HCT116 (cell line): Measurements from ENCODE around the gene CHRNA4. TPM values are rescaled to one million over a fixed set of nuclear protein-coding genes. Genes with fewer than 3 reads are reported as not detected.

Source experiments
- ATAC-seq: fragments of 200-7000 bp; cut with Tn5 transposase; 2 replicates; pipeline ENCODE4 v1.9.1; 2020; ENCODE audit warnings: mild to moderate bottlenecking, moderate library complexity
- BruUV-seq: library from RNA; stranded (reverse); fragments of 400-500 nt; replicated peaks from 2 replicates; lab custom pipeline; 2021; lab: Mats Ljungman, UMichigan
- CTCF ChIA-PET: fragments of 300-600 bp; sonication (Branson Sonifier 250); formaldehyde crosslinking; loops from one replicate; lab custom pipeline; 2021; ENCODE audit warnings: antibody characterized with exemption; lab: Charles Lee
- POLR2A ChIA-PET: fragments of 300-600, 350-600 bp; sonication (Branson Sonifier 250); formaldehyde crosslinking; loops from one replicate; lab custom pipeline; 2021; ENCODE audit warnings: antibody characterized with exemption; lab: Charles Lee
- RAD21 ChIA-PET, 2 experiments: fragments of 300-600 bp; sonication (Branson Sonifier 250); formaldehyde crosslinking; loops; one replicate each; lab custom pipeline; 2023; ENCODE audit warnings: low total read pairs in 2 of 2; ENCODE audit not compliant: uncharacterized antibody in 2 of 2, unreplicated experiment in 2 of 2, low non-redundant PET in 1 of 2; lab: Charles Lee
- DNase-seq: peaks from one replicate; pipeline ENCODE4 v3.0.0-alpha.2; 2010; ENCODE audit warnings: low read depth, low spot score
- H2AFZ ChIP-seq: fragments of 200-600 bp; shearing (Covaris generic), sonication (generic); 2 replicates; pipeline ENCODE4 v1.6.1; 2017; ENCODE audit warnings: low read depth, mixed run types, mixed read lengths, antibody characterized with exemption, low read length; ENCODE audit not compliant: poor library complexity, severe bottlenecking
- H3K27ac ChIP-seq: 2 replicates; pipeline ENCODE4 v1.5.1; 2012; ENCODE audit warnings: low read depth, low read length
- H3K27me3 ChIP-seq: fragments of 200-600 bp; sonication (generic); 2 replicates; pipeline ENCODE4 v1.6.1; 2016; ENCODE audit warnings: mixed run types, low read length, mixed read lengths; ENCODE audit not compliant: insufficient read depth
- H3K36me3 ChIP-seq, 2 experiments: fragments of 200-500 bp in 1 of 2; fragments of 200-600 bp in 1 of 2; sonication (Bioruptor generic) in 1 of 2; sonication (generic) in 1 of 2; 2 replicates each; pipeline versions ENCODE4 v1.5.1 to v1.6.1; 2014 to 2016; ENCODE audit warnings: low read length in 2 of 2, inconsistent platforms in 1 of 2, mixed read lengths in 1 of 2, mixed run types in 1 of 2; ENCODE audit not compliant: insufficient read depth in 2 of 2, control insufficient read depth in 1 of 2
- H3K4me1 ChIP-seq, 2 experiments: fragments of 200-600 bp in 1 of 2; sonication (generic) in 1 of 2; 2 replicates each; pipeline versions ENCODE4 v1.5.1 to v1.6.1; 2012 to 2017; ENCODE audit warnings: low read length in 2 of 2, inconsistent platforms in 1 of 2, mild to moderate bottlenecking in 1 of 2, mixed read lengths in 1 of 2, mixed run types in 1 of 2, moderate library complexity in 1 of 2; ENCODE audit not compliant: insufficient read depth in 2 of 2, control insufficient read depth in 1 of 2
- H3K4me2 ChIP-seq: fragments of 200-600 bp; sonication (generic); 2 replicates; pipeline ENCODE4 v1.6.1; 2017; ENCODE audit warnings: mixed run types, low read length, mixed read lengths
- H3K4me3 ChIP-seq, 2 experiments: fragments of 200-600 bp in 1 of 2; sonication (generic) in 1 of 2; replicated peaks in 1 of 2; 2 replicates each; pipeline ENCODE4 v1.5.1; 2011 to 2016; ENCODE audit warnings: low read length in 2 of 2, control low read depth in 1 of 2, low read depth in 1 of 2, mild to moderate bottlenecking in 1 of 2, mixed read lengths in 1 of 2, mixed run types in 1 of 2
- H3K79me2 ChIP-seq: fragments of 200-600 bp; sonication (generic); 2 replicates; pipeline ENCODE4 v1.6.1; 2017; ENCODE audit warnings: mild to moderate bottlenecking, mixed run types, low read length, moderate library complexity, mixed read lengths; ENCODE audit not compliant: insufficient read depth
- H3K9ac ChIP-seq: fragments of 200-600 bp; sonication (generic); 2 replicates; pipeline ENCODE4 v1.6.1; 2016; ENCODE audit warnings: low read length, mixed read lengths
- H3K9me2 ChIP-seq: fragments of 200-600 bp; sonication (generic), shearing (Covaris generic); 2 replicates; pipeline ENCODE4 v1.6.1; 2017; ENCODE audit warnings: mixed run types, mild to moderate bottlenecking, moderate library complexity; ENCODE audit not compliant: insufficient read depth
- H3K9me3 ChIP-seq, 2 experiments: fragments of 200-500 bp in 1 of 2; fragments of 200-600 bp in 1 of 2; sonication (Bioruptor generic) in 1 of 2; sonication (generic) in 1 of 2; 2 replicates each; pipeline ENCODE4 v1.6.1; 2014 to 2017; ENCODE audit warnings: low read length in 2 of 2, mixed read lengths in 2 of 2, inconsistent platforms in 1 of 2, low read depth in 1 of 2, mild to moderate bottlenecking in 1 of 2, mixed run types in 1 of 2, moderate library complexity in 1 of 2; ENCODE audit not compliant: control insufficient read depth in 1 of 2, insufficient read depth in 1 of 2
- H4K20me1 ChIP-seq: fragments of 200-600 bp; sonication (generic), shearing (Covaris generic); 2 replicates; pipeline ENCODE4 v1.6.1; 2017; ENCODE audit warnings: mixed run types, mild to moderate bottlenecking, moderate library complexity; ENCODE audit not compliant: insufficient read depth
- ELF1 ChIP-seq: IDR thresholded peaks from 2 replicates; pipeline ENCODE4 v1.6.1; 2012; ENCODE audit warnings: low read depth, borderline replicate concordance
- EZH2 ChIP-seq: fragments of 200-600 bp; sonication (generic); IDR thresholded peaks from 2 replicates; pipeline ENCODE4 v1.6.1; 2017; ENCODE audit warnings: antibody characterized with exemption, mixed run types
- FOSL1 ChIP-seq: IDR thresholded peaks from 2 replicates; pipeline ENCODE4 v1.6.1; 2012; ENCODE audit warnings: low read depth
- JUND ChIP-seq: IDR thresholded peaks from 2 replicates; pipeline ENCODE4 v1.6.1; 2012
- MAX ChIP-seq: IDR thresholded peaks from 2 replicates; pipeline ENCODE4 v1.6.1; 2012
- POLR2AphosphoS5 ChIP-seq: IDR thresholded peaks from 2 replicates; pipeline ENCODE4 v1.6.1; 2011; ENCODE audit warnings: mild to moderate bottlenecking, low read depth, low read length, moderate library complexity
- SP1 ChIP-seq: IDR thresholded peaks from 2 replicates; pipeline ENCODE4 v1.6.1; 2012; ENCODE audit warnings: low read depth
- YY1 ChIP-seq: IDR thresholded peaks from 2 replicates; pipeline ENCODE4 v1.6.1; 2011; ENCODE audit warnings: low read length, low read depth, moderate library complexity, mild to moderate bottlenecking; ENCODE audit not compliant: insufficient replicate concordance; ENCODE audit errors: extremely low read depth
- ZFX ChIP-seq: fragments of 450-650 bp; IDR thresholded peaks from 2 replicates; pipeline ENCODE4 v1.6.1; 2017
- ZNF274 ChIP-seq: fragments of 200-500 bp; sonication (Bioruptor generic); IDR thresholded peaks from 2 replicates; pipeline ENCODE4 v1.6.1; 2014; ENCODE audit warnings: mild to moderate bottlenecking, low read depth, low read length, inconsistent platforms
- intact Hi-C: fragments of 100-400 bp; cut with micrococcal nuclease; formaldehyde crosslinking; loops from 2 replicates; pipeline ENCODE4 v1.10.0; 2022
- total RNA-seq: library from RNA; stranded (reverse); gene quantifications from one replicate; pipeline ENCODE4 v1.2.1, GENCODE V29; 2021; ENCODE audit not compliant: unreplicated experiment
- TF ChIP-seq, protein P1 (sequence below), 3 experiments: fragments of 200-600 bp in 1 of 3; sonication (generic) in 1 of 3; IDR thresholded peaks in 2 of 3; conservative IDR thresholded peaks in 1 of 3; 2 replicates each; pipeline ENCODE4 v1.5.1; 2012 to 2017; ENCODE audit warnings: low read depth in 2 of 3, low read length in 2 of 3, antibody characterized with exemption in 1 of 3, borderline replicate concordance in 1 of 3, control low read depth in 1 of 3, mild to moderate bottlenecking in 1 of 3, mixed read lengths in 1 of 3, mixed run types in 1 of 3, moderate library complexity in 1 of 3; ENCODE audit not compliant: insufficient read depth in 1 of 3

CHRNA4 gene
- total RNA-seq, 1 experiment from 2014 or later, result not detected

- no peaks in the 10 kb centered on the region for H3K27me3 ChIP-seq
- no peaks in the 10 kb centered on the region for H3K36me3 ChIP-seq
- H3K4me2 ChIP-seq, result no peak overlapping the region
- H3K9me3 ChIP-seq, result no peaks in the 10 kb centered on the region
- no peaks in the 10 kb centered on the region for H3K79me2 ChIP-seq
- H4K20me1 ChIP-seq, result no peaks in the 10 kb centered on the region
- intact Hi-C loops, result no loop called here
- H3K4me1 ChIP-seq, result peaks cover 0 to 7% of the 10 kb centered on the region in 2 experiments; a peak in 1 of 4 replicates
- H3K9ac ChIP-seq, result no peak overlapping the region
- ChIA-PET CTCF (no interaction called here), POLR2A (no interaction called here), RAD21 (no interaction called here)
- no peaks in the 10 kb centered on the region for H3K9me2 ChIP-seq
- TF ChIP-seq, protein P1, sequence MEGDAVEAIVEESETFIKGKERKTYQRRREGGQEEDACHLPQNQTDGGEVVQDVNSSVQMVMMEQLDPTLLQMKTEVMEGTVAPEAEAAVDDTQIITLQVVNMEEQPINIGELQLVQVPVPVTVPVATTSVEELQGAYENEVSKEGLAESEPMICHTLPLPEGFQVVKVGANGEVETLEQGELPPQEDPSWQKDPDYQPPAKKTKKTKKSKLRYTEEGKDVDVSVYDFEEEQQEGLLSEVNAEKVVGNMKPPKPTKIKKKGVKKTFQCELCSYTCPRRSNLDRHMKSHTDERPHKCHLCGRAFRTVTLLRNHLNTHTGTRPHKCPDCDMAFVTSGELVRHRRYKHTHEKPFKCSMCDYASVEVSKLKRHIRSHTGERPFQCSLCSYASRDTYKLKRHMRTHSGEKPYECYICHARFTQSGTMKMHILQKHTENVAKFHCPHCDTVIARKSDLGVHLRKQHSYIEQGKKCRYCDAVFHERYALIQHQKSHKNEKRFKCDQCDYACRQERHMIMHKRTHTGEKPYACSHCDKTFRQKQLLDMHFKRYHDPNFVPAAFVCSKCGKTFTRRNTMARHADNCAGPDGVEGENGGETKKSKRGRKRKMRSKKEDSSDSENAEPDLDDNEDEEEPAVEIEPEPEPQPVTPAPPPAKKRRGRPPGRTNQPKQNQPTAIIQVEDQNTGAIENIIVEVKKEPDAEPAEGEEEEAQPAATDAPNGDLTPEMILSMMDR (IDR thresholded peaks at IDR 0.05 in 2 of 3, conservative IDR thresholded peaks at IDR 0.05 in 1 of 3; ENCODE audit: borderline replicate concordance in 1 of 3, insufficient read depth in 1 of 3, low read depth in 2 of 3, low read length in 2 of 3), result no peak
- TF ChIP-seq YY1, result no peak
- TF ChIP-seq MAX, result no peak
- no peak for TF ChIP-seq ELF1
- no peak for TF ChIP-seq EZH2
- no peak for TF ChIP-seq ZFX
- no peak for TF ChIP-seq SP1
- no peak for TF ChIP-seq POLR2AphosphoS5
- no peak for TF ChIP-seq FOSL1
- TF ChIP-seq ZNF274, result no peak
- TF ChIP-seq JUND, result no peak
- no peak overlapping the region for H3K4me3 ChIP-seq
- BruUV-seq, result no TSS peak
- H3K27ac ChIP-seq, result no peak overlapping the region
- no peak overlapping the region for H2AFZ ChIP-seq
- no peak for DNase-seq
- no peak for ATAC-seq
Observed at GRCh38 chr20:63404129-63405085, 43.3 kb upstream of the CHRNA4 start.
